Kidney epithelial cell (primary cell): ENCODE results near the gene RGS10. TPM values are rescaled to one million over a fixed set of nuclear protein-coding genes. Genes with fewer than 3 reads are reported as not detected.

Experiments
- DNase-seq: peaks from one replicate; pipeline ENCODE4 v3.0.0-alpha.2; 2010; ENCODE audit warnings: low read depth
- H3K27me3 ChIP-seq: 2 replicates; pipeline ENCODE4 v1.6.0; 2011; ENCODE audit warnings: low read length; ENCODE audit not compliant: control insufficient read depth, insufficient read depth
- H3K36me3 ChIP-seq: 2 replicates; pipeline ENCODE4 v1.5.1; 2011; ENCODE audit warnings: low read length; ENCODE audit not compliant: control insufficient read depth, insufficient read depth
- H3K4me3 ChIP-seq: 2 replicates; pipeline ENCODE4 v1.5.1; 2011; ENCODE audit warnings: low read depth, mild to moderate bottlenecking, control low read depth, low read length
- total RNA-seq: library from RNA; depleted of rRNA; stranded (reverse); fragments of >200 nt; gene quantifications from 2 replicates; pipeline ENCODE4 v1.2.3, GENCODE V29; 2015
- TF ChIP-seq, protein P1 (sequence below): IDR thresholded peaks from 2 replicates; pipeline ENCODE4 v1.5.1; 2011; ENCODE audit warnings: mild to moderate bottlenecking, moderate library complexity, low read length, control low read depth, inconsistent platforms; ENCODE audit not compliant: insufficient read depth, poor library complexity, severe bottlenecking

Gene RGS10
- total RNA-seq, 1 donor from 2014 or later: 43.7 TPM

DNA sequence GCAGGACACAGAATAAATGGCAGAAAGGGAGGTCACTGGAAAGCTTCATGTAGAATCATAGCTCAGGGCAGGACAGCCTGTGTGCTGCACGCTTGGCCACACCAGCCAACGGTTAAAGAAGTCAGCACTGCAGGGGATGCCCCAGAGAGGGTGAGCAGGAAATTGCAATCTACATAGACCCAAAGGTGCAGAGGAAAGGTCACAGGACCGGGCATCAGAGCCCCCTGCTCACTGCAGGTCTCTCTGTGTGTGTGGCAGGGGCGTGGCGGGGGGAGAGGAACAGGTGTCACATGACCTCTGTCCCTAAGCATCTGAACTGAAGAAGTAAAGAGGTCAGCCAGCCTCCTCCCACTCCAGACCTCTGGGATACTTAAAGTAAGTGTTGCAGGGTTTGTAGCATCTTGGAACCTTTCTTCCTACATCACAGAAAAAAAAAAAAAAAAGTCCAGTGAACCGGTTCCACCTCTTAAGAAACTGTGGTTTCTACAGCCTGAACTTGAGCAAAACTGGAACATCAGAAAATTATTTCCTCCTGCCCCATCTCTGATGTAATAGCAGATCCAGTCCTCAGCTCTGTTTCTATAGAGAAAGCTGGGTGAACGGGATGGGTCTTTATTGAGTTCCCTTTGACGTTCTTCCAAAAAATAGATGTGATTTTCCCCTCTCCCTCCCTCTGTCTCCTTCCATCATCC is 64.3 kb downstream of the RGS10 start:
- TF ChIP-seq, protein P1, sequence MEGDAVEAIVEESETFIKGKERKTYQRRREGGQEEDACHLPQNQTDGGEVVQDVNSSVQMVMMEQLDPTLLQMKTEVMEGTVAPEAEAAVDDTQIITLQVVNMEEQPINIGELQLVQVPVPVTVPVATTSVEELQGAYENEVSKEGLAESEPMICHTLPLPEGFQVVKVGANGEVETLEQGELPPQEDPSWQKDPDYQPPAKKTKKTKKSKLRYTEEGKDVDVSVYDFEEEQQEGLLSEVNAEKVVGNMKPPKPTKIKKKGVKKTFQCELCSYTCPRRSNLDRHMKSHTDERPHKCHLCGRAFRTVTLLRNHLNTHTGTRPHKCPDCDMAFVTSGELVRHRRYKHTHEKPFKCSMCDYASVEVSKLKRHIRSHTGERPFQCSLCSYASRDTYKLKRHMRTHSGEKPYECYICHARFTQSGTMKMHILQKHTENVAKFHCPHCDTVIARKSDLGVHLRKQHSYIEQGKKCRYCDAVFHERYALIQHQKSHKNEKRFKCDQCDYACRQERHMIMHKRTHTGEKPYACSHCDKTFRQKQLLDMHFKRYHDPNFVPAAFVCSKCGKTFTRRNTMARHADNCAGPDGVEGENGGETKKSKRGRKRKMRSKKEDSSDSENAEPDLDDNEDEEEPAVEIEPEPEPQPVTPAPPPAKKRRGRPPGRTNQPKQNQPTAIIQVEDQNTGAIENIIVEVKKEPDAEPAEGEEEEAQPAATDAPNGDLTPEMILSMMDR: no peak
- no peak for DNase-seq
- H3K27me3 ChIP-seq: peaks cover 18% of the 10 kb centered on the region
- no peaks in the 10 kb centered on the region for H3K36me3 ChIP-seq
- no peak overlapping the region for H3K4me3 ChIP-seq

DNA sequence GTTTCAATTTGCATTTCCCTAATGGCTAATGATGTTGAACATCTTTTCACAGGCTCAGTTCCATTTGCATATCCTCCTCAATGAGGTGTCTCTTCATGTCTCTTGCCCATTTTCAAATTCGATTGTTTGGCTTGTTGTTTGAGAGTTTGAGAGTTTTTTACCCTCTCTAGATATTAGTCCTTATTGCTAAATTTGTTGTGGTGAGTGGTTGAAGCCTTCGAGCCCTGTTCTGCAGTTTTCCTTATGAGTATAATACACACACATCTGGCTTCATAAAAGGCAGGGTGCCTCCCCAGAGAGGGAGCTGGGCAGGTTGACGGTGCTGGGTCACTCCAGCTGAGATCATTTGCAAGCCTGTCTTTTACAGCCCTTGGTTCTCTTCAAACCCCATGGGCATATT is 65.1 kb downstream of the RGS10 start:
- no peak for DNase-seq
- H3K4me3 ChIP-seq: no peak overlapping the region
- TF ChIP-seq, protein P1: no peak
- no peaks in the 10 kb centered on the region for H3K36me3 ChIP-seq
- peaks cover 18% of the 10 kb centered on the region for H3K27me3 ChIP-seq

DNA sequence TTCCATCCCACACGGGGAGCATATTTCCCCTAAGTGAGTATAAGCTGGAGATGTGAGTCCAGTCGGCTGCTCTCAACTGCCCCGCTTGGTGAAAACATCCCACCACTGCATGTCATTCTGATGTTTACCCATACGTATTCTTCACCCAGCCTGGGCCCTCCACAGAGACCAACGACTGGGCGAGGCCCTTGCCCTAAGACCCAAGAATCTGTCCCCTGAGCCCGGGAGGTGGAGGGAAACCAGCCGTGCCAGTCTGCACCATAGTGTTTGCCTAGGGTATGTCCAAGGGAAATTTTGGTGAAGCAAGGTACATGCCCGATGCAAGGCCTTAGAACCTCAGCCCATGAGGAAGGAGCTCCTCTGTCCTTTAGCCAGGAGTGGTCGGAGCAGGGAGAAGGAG is 67.9 kb downstream of the RGS10 start:
- no peaks in the 10 kb centered on the region for H3K36me3 ChIP-seq
- H3K4me3 ChIP-seq: no peak overlapping the region
- H3K27me3 ChIP-seq: peaks cover 18% of the 10 kb centered on the region
- no peak for DNase-seq
- TF ChIP-seq, protein P1: no peak

DNA sequence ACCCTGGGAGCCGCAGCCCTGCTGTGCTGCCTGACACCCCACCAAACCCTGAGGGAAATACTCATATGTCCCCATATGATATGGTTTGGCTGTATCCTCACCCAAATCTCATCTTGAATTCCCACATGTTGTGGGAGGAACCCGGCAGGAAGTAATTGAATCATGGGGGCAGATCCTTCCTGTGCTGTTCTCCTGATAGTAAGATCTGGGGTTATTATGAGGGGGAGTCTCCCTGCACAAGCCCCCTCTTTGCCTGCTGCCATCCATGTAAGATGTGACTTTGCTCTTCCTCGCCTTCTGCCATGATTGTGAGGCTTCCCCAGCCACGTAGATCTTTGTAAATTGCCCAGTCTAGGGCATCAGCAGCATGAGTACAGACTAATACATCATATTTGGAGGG is 68.7 kb downstream of the RGS10 start:
- no peak for DNase-seq
- Histone ChIP-seq H3K36me3 (no peaks in the 10 kb centered on the region), H3K4me3 (no peak overlapping the region), H3K27me3 (peaks cover 15% of the 10 kb centered on the region)
- TF ChIP-seq, protein P1: no peak

DNA sequence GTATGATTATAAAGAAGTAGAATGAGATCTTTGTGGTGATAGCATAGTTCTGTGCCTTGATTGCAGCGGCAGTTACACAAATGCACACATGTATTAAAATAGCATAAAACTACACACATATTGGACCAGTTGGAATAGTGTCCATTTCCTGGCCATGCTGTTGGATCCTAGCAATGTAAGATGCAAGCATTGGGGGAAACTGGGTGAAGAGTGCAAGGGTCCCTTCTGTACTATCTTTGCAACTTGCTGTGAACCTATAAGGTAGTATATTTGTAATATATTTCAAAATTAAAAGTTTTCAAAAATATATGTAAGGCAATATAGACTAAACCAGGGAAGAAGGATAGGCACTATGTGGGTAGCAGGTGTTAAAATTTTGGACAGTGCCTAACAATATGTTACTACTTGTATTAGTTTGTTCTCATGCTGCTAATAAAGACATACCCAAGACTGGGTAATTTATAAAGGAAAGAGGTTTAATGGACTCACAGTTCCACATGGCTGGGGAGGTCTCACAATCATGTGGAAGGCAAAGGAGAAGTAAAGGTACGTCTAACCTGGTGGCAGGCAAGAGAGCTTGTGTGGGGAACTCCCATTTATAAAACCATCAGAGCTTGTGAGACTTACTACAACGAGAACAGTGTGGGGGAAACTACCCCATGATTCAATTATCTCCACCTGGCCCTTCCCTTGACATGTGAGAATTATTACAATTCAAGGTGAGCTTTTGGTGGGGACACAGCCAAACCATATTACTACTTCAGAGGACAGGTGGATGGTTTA is 71.4 kb downstream of the RGS10 start:
- Histone ChIP-seq H3K36me3 (no peaks in the 10 kb centered on the region), H3K4me3 (no peak overlapping the region), H3K27me3 (peaks cover 8% of the 10 kb centered on the region)
- no peak for DNase-seq
- TF ChIP-seq, protein P1: no peak
